ENCODE measurements around the gene MUC20.
"Not testable (repeated sequence)": the region's sequence is repeated elsewhere in the genome, so short reads cannot be mapped to it uniquely, and the experiment has no call there.

DNA sequence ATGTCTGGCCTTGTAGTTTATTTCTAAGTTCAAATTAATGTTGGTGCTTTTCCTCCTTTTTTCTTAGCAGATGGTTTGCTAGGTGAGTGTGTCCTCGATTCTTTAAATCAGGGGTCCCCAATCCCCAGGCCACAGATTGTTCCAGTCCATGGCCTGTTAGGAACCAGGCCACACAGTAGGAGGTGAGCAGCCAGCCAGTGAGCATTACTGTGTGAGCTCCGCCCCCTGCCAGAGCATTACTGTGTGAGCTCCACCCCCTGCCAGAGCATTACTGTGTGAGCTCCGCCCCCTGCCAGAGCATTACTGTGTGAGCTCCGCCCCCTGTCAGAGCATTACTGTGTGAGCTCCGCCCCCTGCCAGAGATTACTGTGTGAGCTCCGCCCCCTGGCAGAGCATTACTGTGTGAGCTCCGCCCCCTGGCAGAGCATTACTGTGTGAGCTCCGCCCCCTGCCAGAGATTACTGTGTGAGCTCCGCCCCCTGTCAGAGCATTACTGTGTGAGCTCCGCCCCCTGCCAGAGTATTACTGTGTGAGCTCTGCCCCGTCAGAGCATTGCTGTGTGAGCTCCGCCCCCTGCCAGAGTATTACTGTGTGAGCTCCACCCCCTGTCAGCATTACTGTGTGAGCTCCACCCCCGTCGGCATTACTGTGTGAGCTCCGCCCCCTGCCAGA is 34.1 kb upstream of the MUC20 start:
- TF ChIP-seq, protein P1, sequence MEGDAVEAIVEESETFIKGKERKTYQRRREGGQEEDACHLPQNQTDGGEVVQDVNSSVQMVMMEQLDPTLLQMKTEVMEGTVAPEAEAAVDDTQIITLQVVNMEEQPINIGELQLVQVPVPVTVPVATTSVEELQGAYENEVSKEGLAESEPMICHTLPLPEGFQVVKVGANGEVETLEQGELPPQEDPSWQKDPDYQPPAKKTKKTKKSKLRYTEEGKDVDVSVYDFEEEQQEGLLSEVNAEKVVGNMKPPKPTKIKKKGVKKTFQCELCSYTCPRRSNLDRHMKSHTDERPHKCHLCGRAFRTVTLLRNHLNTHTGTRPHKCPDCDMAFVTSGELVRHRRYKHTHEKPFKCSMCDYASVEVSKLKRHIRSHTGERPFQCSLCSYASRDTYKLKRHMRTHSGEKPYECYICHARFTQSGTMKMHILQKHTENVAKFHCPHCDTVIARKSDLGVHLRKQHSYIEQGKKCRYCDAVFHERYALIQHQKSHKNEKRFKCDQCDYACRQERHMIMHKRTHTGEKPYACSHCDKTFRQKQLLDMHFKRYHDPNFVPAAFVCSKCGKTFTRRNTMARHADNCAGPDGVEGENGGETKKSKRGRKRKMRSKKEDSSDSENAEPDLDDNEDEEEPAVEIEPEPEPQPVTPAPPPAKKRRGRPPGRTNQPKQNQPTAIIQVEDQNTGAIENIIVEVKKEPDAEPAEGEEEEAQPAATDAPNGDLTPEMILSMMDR (IDR thresholded peaks at IDR 0.05) = not testable (repeated sequence)
- not testable (repeated sequence) for TF ChIP-seq EZH2, EZH2phosphoT487 (IDR thresholded peaks at IDR 0.05)
